K562 (cell line): ENCODE measurements around the gene SGMS1. TPM values are rescaled to one million over a fixed set of nuclear protein-coding genes. Genes with fewer than 3 reads are reported as not detected.
A peak's percentile ranks its signal among the peaks of the same experiment; 100 is the strongest.

Experiments used
- EP300 ChIP-seq: IDR thresholded peaks from 2 replicates; pipeline ENCODE4 v1.6.1; 2012; ENCODE audit warnings: low read length, improper control_type of control experiment
- ESRRA ChIP-seq: fragments of 450-650 bp; IDR thresholded peaks from 2 replicates; pipeline ENCODE4 v1.6.1; 2014; ENCODE audit warnings: low read depth, mild to moderate bottlenecking, moderate library complexity, borderline replicate concordance
- FOXK1 ChIP-seq: sonication (generic); formaldehyde crosslinking; IDR thresholded peaks from 2 replicates; pipeline ENCODE4 v1.8.0; 2022; ENCODE audit warnings: missing genetic modification reagents, mild to moderate bottlenecking, borderline replicate concordance
- GABPB1 ChIP-seq: sonication (generic); formaldehyde crosslinking; IDR thresholded peaks from 2 replicates; pipeline ENCODE4 v1.8.0; 2022; ENCODE audit warnings: mild to moderate bottlenecking, missing genetic modification reagents
- NCOA6 ChIP-seq: fragments of 450-650 bp; IDR thresholded peaks from 2 replicates; pipeline ENCODE4 v1.6.1; 2017; ENCODE audit warnings: mild to moderate bottlenecking
- NFRKB ChIP-seq: fragments of 450-650 bp; IDR thresholded peaks from 2 replicates; pipeline ENCODE4 v1.6.1; 2016; ENCODE audit warnings: low read depth
- SOX6 ChIP-seq: fragments of 450-650 bp; IDR thresholded peaks from 2 replicates; pipeline ENCODE4 v1.6.1; 2014; ENCODE audit warnings: mild to moderate bottlenecking
- TAF9B ChIP-seq: fragments of 450-650 bp; IDR thresholded peaks from 2 replicates; pipeline ENCODE4 v1.6.1; 2018; ENCODE audit warnings: mild to moderate bottlenecking; ENCODE audit not compliant: partially characterized antibody
- ZNF311 ChIP-seq: fragments of 250-450 bp; sonication (Bioruptor Pico); IDR thresholded peaks from 2 replicates; pipeline ENCODE4 v1.4.0; 2020; ENCODE audit warnings: mild to moderate bottlenecking, moderate library complexity
- ZNF717 ChIP-seq: fragments of 250-450 bp; sonication (Bioruptor Pico); IDR thresholded peaks from 2 replicates; pipeline ENCODE4 v1.5.0; 2021
- polyA plus RNA-seq, 8 experiments: library from polyadenylated mRNA; depleted of rRNA in 4 of 8; stranded (reverse) in 5 of 8; unstranded in 3 of 8; fragments of >200 nt; fragmentation: Nextera tagmentation in 2 of 8; fragmentation: Illumina TruSeq in 1 of 8; extraction: Ambion mirVana in 2 of 8; extraction: Trizol in 1 of 8; gene quantifications; 2 replicates each; pipeline versions ENCODE4 v1.2.1 to v1.2.3, GENCODE V29; 2011 to 2014; ENCODE audit warnings: inconsistent platforms in 1 of 8, missing spikeins in 1 of 8
- total RNA-seq, 7 experiments: library from RNA; depleted of rRNA in 6 of 7; stranded (reverse); fragments of >200 nt in 6 of 7; fragmentation: Illumina TruSeq in 2 of 7; extraction: Trizol in 2 of 7; gene quantifications; 2 replicates each; pipeline versions ENCODE4 v1.2.1 to v1.2.3, GENCODE V29; 2011 to 2021; ENCODE audit warnings: low replicate concordance in 1 of 7
- TF ChIP-seq, protein P1 (sequence below): fragments of 450-650 bp; IDR thresholded peaks from 2 replicates; pipeline ENCODE4 v1.7.1; 2018; ENCODE audit warnings: mild to moderate bottlenecking, low read depth; ENCODE audit not compliant: partially characterized antibody
- TF ChIP-seq, protein P2 (sequence below): fragments of 450-650 bp; IDR thresholded peaks from 2 replicates; pipeline ENCODE4 v1.6.1; 2016; ENCODE audit warnings: borderline replicate concordance
- TF ChIP-seq, protein P3 (sequence below): sonication (generic); formaldehyde crosslinking; IDR thresholded peaks from 2 replicates; pipeline ENCODE4 v1.8.0; 2022; ENCODE audit warnings: mild to moderate bottlenecking, missing genetic modification reagents, borderline replicate concordance
- TF ChIP-seq, protein P4 (sequence below): fragments of 250-450 bp; sonication (Bioruptor Pico); IDR thresholded peaks from 2 replicates; pipeline ENCODE4 v1.4.0; 2020; ENCODE audit warnings: mild to moderate bottlenecking

The SGMS1 gene
- total and polyA plus RNA-seq, 9 of the 15 experiments (the other 6 are each of a cell fraction or from before 2014, with no cell fraction given), result 22.6 to 232 (median 82.2) TPM

DNA sequence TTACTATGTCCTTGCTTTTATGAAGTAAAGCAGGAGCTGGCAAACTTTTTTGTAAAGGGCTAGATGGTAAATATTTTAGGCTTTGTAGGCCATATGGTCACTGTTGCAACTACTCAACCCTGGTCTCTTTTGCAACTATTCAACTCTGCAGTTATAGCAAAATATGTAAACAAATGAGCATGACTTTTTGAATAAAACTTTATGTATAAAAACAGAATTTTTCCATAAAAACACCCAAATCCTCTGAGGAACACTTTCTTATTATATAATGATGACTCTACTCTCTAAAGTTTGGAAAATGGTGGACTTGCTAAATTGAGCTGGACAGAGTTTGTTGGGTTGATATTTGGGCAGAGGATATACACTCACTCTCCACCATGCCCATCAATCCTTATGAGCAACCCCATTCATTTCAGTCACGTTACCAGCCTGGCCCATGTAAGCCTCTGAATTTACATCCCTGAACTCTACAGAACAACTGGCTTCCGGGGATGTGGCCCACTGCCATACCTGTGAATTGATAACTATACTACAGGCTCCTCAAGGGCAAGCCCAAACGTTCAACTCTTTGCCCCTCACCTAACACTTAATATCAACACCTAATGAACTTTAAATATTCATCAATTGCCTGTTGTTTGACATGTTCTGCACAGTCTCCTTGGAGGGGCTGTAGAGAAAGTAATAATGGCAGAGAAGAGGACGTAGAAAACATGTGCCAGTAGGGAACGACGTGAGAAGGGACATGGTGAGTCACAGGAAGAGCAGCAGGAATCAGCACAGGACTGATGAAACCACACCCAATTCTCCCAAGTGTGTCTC lies 37.6 kb downstream of the SGMS1 start (continued):
- peak; percentile 31 for TF ChIP-seq TAF9B
- TF ChIP-seq FOXK1 (CRISPR knock-in tag), result 0 out of 2 replicates have a peak, but pooled peaks have one; percentile 16
- TF ChIP-seq NCOA6, result no peak
- TF ChIP-seq EP300, result peak; percentile 78
- peak; percentile 46; the same call in 1 of the 2 replicates for TF ChIP-seq GABPB1 (CRISPR knock-in tag)
- peak; percentile 46; the same call in 1 of the 2 replicates for TF ChIP-seq SOX6
- TF ChIP-seq ESRRA, result peak; percentile 44; the same call in 1 of the 2 replicates
- TF ChIP-seq, protein P1, sequence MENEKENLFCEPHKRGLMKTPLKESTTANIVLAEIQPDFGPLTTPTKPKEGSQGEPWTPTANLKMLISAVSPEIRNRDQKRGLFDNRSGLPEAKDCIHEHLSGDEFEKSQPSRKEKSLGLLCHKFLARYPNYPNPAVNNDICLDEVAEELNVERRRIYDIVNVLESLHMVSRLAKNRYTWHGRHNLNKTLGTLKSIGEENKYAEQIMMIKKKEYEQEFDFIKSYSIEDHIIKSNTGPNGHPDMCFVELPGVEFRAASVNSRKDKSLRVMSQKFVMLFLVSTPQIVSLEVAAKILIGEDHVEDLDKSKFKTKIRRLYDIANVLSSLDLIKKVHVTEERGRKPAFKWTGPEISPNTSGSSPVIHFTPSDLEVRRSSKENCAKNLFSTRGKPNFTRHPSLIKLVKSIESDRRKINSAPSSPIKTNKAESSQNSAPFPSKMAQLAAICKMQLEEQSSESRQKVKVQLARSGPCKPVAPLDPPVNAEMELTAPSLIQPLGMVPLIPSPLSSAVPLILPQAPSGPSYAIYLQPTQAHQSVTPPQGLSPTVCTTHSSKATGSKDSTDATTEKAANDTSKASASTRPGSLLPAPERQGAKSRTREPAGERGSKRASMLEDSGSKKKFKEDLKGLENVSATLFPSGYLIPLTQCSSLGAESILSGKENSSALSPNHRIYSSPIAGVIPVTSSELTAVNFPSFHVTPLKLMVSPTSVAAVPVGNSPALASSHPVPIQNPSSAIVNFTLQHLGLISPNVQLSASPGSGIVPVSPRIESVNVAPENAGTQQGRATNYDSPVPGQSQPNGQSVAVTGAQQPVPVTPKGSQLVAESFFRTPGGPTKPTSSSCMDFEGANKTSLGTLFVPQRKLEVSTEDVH, result peak; percentile 54
- TF ChIP-seq NFRKB, result peak; percentile 91
- no peak for TF ChIP-seq ZNF717 (CRISPR knock-in tag)
- TF ChIP-seq, protein P2, sequence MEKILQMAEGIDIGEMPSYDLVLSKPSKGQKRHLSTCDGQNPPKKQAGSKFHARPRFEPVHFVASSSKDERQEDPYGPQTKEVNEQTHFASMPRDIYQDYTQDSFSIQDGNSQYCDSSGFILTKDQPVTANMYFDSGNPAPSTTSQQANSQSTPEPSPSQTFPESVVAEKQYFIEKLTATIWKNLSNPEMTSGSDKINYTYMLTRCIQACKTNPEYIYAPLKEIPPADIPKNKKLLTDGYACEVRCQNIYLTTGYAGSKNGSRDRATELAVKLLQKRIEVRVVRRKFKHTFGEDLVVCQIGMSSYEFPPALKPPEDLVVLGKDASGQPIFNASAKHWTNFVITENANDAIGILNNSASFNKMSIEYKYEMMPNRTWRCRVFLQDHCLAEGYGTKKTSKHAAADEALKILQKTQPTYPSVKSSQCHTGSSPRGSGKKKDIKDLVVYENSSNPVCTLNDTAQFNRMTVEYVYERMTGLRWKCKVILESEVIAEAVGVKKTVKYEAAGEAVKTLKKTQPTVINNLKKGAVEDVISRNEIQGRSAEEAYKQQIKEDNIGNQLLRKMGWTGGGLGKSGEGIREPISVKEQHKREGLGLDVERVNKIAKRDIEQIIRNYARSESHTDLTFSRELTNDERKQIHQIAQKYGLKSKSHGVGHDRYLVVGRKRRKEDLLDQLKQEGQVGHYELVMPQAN, result no peak
- TF ChIP-seq, protein P3, sequence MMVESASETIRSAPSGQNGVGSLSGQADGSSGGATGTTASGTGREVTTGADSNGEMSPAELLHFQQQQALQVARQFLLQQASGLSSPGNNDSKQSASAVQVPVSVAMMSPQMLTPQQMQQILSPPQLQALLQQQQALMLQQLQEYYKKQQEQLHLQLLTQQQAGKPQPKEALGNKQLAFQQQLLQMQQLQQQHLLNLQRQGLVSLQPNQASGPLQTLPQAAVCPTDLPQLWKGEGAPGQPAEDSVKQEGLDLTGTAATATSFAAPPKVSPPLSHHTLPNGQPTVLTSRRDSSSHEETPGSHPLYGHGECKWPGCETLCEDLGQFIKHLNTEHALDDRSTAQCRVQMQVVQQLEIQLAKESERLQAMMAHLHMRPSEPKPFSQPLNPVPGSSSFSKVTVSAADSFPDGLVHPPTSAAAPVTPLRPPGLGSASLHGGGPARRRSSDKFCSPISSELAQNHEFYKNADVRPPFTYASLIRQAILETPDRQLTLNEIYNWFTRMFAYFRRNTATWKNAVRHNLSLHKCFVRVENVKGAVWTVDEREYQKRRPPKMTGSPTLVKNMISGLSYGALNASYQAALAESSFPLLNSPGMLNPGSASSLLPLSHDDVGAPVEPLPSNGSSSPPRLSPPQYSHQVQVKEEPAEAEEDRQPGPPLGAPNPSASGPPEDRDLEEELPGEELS (CRISPR knock-in tag), result no peak
- TF ChIP-seq, protein P4, sequence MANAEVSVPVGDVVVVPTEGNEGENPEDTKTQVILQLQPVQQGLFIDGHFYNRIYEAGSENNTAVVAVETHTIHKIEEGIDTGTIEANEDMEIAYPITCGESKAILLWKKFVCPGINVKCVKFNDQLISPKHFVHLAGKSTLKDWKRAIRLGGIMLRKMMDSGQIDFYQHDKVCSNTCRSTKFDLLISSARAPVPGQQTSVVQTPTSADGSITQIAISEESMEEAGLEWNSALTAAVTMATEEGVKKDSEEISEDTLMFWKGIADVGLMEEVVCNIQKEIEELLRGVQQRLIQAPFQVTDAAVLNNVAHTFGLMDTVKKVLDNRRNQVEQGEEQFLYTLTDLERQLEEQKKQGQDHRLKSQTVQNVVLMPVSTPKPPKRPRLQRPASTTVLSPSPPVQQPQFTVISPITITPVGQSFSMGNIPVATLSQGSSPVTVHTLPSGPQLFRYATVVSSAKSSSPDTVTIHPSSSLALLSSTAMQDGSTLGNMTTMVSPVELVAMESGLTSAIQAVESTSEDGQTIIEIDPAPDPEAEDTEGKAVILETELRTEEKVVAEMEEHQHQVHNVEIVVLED (CRISPR knock-in tag), result no peak
- TF ChIP-seq ZNF311 (CRISPR knock-in tag), result peak; percentile 87; the same call in 1 of the 2 replicates
